22Rv1 (cell line): Measurements from ENCODE around the gene ITPR1.

Experiments
- H3K27ac ChIP-seq: fragments of 450-650 bp; 2 replicates; pipeline ENCODE4 v1.5.1; 2017
- ZFX ChIP-seq: fragments of 450-650 bp; IDR thresholded peaks from 2 replicates; pipeline ENCODE4 v1.6.1; 2017; ENCODE audit warnings: antibody characterized with exemption, borderline replicate concordance
- TF ChIP-seq, protein P1 (sequence below): fragments of 450-650 bp; IDR thresholded peaks from 2 replicates; pipeline ENCODE4 v1.5.1; 2017; ENCODE audit warnings: mild to moderate bottlenecking

ITPR1 gene

DNA sequence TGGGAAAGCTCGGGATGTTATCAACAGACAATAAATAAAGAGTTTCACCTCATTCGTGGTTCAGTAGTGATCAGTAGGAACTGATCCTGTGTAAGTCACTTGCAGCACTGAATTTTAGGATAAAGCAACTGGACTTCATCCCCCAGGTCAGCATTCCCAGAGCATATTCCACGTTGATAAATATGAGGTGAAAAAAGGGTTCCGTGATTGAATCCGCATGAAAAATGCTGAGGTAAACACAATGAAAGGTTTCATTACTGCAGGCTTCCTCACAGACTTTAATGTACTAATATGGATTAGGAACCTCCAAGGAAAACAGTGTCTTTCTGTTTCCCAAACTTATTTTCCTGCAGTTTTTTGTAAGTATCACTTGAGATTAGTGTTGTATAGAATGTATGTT is 308.7 kb downstream of the ITPR1 start:
- TF ChIP-seq, protein P1, sequence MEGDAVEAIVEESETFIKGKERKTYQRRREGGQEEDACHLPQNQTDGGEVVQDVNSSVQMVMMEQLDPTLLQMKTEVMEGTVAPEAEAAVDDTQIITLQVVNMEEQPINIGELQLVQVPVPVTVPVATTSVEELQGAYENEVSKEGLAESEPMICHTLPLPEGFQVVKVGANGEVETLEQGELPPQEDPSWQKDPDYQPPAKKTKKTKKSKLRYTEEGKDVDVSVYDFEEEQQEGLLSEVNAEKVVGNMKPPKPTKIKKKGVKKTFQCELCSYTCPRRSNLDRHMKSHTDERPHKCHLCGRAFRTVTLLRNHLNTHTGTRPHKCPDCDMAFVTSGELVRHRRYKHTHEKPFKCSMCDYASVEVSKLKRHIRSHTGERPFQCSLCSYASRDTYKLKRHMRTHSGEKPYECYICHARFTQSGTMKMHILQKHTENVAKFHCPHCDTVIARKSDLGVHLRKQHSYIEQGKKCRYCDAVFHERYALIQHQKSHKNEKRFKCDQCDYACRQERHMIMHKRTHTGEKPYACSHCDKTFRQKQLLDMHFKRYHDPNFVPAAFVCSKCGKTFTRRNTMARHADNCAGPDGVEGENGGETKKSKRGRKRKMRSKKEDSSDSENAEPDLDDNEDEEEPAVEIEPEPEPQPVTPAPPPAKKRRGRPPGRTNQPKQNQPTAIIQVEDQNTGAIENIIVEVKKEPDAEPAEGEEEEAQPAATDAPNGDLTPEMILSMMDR = no peak
- TF ChIP-seq ZFX = no peak

DNA sequence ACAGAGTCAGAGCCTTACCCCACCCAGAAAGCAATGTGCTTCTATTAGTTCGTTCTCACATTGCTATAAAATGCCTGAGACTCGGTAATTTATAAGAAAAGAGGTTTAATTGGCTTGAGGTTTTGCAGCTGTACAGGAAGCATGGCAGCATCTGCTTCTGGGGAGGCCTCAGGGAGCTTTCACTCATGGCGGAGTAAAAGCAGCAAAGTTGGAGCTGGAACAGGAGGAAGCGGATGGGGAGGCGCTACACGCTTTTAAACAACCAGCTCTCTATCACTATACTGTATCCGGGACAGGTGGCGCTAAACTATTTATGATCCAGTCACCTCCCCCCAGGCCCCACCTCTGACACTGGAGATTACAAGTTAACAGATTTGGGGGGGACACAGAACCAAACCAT is 309.8 kb downstream of the ITPR1 start:
- H3K27ac ChIP-seq = no peak overlapping the region
- TF ChIP-seq, protein P1 = no peak
- no peak for TF ChIP-seq ZFX

More for the DNA sequence above, 308.7 kb downstream of the ITPR1 start:
- H3K27ac ChIP-seq = no peak overlapping the region

DNA sequence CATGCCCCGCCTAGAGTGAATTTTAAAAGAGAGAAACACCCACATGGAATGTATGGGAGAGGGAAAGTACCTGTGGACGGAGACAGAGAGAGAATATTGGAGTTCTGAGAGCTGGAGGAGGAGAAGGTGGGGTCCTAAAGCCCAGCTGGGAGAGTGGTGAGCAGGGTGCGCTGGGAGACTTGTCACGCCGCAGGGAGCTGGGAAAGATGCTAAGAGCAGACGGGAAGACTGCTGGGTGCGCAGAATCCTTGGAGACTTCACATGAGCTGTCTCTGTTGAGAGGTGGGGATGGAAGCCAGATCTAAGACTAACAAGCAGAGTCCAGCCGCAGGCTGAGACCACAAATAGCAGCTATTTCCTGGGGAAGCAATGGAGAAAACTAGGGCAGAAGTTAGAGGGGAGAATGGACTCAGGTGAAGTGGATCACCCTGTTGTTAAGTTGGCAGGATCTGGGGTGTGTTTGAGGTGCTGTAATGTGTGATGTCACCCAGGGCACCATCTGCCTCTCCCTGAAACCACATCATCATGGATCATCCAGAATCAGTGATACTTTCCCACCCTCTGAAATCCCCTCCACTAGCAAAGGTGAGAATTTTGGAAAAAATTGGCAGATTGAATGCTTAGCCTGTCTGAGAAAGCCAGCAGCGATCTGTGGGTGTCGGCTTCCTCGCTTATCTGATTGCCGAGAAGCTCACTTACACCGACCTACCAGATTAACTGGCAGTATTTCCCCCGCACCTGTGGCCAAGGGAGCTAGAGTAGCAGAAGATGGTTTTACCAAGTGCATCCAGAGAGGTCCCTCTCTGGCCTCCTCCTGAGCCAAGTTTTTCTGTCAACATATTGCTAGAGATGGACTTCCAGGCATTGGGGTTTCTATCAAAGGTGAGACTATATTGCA is 311.3 kb downstream of the ITPR1 start:
- H3K27ac ChIP-seq = no peak overlapping the region
- TF ChIP-seq, protein P1 = no peak
- TF ChIP-seq ZFX = no peak

DNA sequence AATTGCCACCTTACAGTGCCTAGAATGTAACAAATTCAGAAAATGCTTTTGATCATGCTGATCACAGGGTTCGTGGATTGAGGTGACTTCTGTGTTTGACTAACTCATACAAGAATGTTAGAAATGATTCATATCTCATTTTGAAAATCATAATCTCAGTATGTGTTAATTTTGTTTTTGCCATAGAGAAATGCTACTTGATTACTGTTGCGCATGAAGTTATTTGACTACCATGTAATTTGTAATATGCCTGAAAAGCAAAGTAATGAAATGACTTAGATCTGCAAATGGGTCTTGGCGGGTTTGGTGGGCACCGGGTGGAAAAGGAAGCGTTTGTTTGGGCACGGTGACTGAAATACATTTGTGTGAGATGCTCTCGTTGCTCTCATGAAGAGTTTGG is 312.5 kb downstream of the ITPR1 start:
- H3K27ac ChIP-seq = no peak overlapping the region
- TF ChIP-seq, protein P1 = no peak
- no peak for TF ChIP-seq ZFX

DNA sequence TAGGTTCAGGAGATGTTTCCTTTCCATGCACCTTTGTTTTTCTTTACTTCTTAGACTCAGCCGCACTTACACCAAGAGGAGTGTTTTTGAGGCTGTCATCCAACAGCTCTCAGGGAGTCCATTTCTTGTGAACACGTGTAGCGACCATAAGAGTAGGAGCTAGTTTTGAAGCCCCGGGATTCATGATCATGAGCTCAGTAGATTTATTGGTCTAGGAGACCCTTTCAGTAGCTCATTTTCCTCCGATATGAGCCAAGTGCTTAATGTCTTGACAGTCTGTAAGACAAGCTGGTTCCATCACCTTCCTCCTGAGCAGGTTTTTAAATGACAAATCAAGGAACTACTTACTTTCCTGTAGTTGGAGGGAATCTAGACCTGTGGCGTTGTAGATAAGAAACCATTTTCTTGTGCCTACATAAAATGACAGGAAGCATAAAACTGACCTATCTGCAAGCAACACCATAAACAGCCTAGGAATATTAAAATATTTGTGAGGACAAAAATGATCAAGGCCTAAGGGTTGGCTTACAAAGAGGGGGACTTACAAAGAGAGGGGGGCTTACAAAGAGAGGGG is 313.5 kb downstream of the ITPR1 start:
- H3K27ac ChIP-seq = no peak overlapping the region
- TF ChIP-seq ZFX = no peak
- TF ChIP-seq, protein P1 = no peak

DNA sequence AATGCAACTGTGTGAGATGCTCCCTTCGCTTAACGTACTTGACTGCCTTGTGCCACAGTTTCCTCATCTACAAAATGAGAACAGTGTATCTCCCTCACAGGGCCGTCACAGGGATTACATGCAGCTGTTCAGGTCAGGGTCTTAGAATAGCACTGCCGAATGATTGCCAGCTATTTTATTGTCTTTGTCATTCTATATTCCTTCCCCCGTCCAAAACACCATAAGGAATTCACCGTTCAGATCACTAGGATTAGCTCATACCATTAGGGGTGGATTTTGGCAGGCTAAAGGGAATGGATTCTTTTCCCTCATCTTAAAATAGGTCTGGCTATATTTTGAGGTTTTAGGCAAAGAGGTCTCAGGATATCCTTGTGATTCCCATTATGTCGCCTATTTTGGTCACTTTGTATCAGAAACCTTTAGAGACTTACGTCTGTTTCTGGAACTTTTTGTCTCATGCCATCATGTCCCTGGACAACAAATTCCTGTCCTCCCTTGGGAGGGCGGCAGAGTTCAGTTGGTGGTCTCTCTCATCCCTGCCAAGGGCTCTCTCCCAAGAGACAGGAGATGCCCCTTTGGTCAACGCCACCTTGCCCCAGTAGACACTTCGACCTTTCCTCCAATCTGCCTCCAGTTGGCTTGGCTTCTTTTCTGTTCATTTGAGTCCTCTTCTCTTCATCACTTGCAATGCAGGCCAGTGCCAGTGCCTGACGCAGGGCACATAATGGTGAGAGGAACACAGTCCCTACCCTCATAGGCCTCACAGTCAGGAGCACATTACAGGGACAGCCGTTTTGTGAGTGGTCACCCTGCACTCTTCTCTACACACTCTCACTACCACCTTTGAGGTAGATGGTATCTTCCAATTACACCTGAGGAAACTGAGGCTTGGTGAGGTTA is 314.5 kb downstream of the ITPR1 start:
- TF ChIP-seq, protein P1 = no peak
- no peak for TF ChIP-seq ZFX
- H3K27ac ChIP-seq = no peak overlapping the region
